Lower lobe of right lung (tissue), 2 donors: ENCODE data around the gene TNFRSF8. TPM values are rescaled to one million over a fixed set of nuclear protein-coding genes. Genes with fewer than 3 reads are reported as not detected.
"Not testable (repeated sequence)": the region's sequence is repeated elsewhere in the genome, so short reads cannot be mapped to it uniquely, and the experiment has no call there.

Experiments
- ATAC-seq, 2 donors: fragments of 200-7000 bp; cut with Tn5 transposase; one replicate each; pipeline ENCODE4 v1.9.1; 2020 to 2022; ENCODE audit warnings: mild to moderate bottlenecking in 2 of 2, moderate library complexity in 2 of 2
- DNase-seq: peaks from one replicate; pipeline ENCODE4 v3.0.0-alpha.2; 2020
- H3K27ac ChIP-seq: fragments of 200-600 bp; one replicate; pipeline ENCODE4 v1.8.0; 2022
- H3K27me3 ChIP-seq: fragments of 200-600 bp; one replicate; pipeline ENCODE4 v1.8.0; 2022; ENCODE audit warnings: low read depth
- H3K36me3 ChIP-seq: fragments of 200-600 bp; one replicate; pipeline ENCODE4 v1.8.0; 2022; ENCODE audit warnings: mild to moderate bottlenecking
- H3K4me1 ChIP-seq: fragments of 200-600 bp; one replicate; pipeline ENCODE4 v1.8.0; 2022
- H3K4me3 ChIP-seq: fragments of 200-600 bp; one replicate; pipeline ENCODE4 v1.8.0; 2022; ENCODE audit warnings: mild to moderate bottlenecking
- H3K9me3 ChIP-seq: fragments of 200-600 bp; one replicate; pipeline ENCODE4 v1.8.0; 2022
- intact Hi-C: fragments of 100-400 bp; cut with DNase I; formaldehyde crosslinking; loops from one replicate; pipeline ENCODE4 v1.11.0; 2022
- total RNA-seq: library from RNA; stranded (reverse); fragmentation: NEBNext Ultra II Directional; extraction: Animal tissue kit (Norgen Biotek cat#: 25700); gene quantifications from one replicate; pipeline ENCODE4 v1.2.1, GENCODE V29; 2021
- TF ChIP-seq, protein P1 (sequence below): fragments of 200-600 bp; IDR thresholded peaks from one replicate; pipeline ENCODE4 v1.8.0; 2022; ENCODE audit warnings: antibody characterized with exemption, mild to moderate bottlenecking
- donor health status: DM: no; HTN: yes; CAD: no; lungs with severe emphysema.

Gene TNFRSF8
- total RNA-seq, 1 donor from 2014 or later, result 2.7 TPM

DNA sequence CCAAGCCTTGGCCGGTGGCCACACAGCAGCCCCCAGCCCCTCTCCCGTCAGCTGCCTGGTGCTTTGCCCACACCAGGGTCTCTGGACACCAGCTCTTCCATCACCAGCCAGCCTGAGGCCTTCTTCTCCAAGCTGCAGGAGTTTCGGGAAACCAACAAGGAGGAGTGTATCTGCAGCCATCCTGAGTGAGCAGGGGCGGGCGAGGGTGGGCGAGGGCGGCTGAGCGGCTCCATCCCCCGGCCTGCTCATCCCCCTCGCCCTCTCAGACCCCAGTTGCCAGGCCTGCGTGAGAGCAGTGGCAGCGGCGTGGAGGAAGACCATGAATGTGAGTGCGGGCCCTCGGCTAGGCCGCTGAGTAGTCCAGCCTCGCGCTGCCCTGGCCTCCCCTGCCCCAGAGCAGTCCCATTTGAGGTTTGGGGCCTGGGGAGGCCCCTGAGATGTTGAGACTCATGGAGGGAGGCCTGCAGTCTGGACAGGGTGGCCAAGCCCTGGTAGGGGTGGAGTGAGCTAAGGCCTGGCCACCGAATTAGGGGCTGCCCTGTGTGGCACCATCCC is 34.1 kb upstream of the TNFRSF8 start:
- intact Hi-C loops, result no loop called here
- Histone ChIP-seq H3K9me3 (no peaks in the 10 kb centered on the region), H3K4me3 (no peak overlapping the region), H3K36me3 (peaks cover 74% of the 10 kb centered on the region), H3K4me1 (no peaks in the 10 kb centered on the region), H3K27me3 (no peaks in the 10 kb centered on the region), H3K27ac (no peak overlapping the region)
- TF ChIP-seq, protein P1, sequence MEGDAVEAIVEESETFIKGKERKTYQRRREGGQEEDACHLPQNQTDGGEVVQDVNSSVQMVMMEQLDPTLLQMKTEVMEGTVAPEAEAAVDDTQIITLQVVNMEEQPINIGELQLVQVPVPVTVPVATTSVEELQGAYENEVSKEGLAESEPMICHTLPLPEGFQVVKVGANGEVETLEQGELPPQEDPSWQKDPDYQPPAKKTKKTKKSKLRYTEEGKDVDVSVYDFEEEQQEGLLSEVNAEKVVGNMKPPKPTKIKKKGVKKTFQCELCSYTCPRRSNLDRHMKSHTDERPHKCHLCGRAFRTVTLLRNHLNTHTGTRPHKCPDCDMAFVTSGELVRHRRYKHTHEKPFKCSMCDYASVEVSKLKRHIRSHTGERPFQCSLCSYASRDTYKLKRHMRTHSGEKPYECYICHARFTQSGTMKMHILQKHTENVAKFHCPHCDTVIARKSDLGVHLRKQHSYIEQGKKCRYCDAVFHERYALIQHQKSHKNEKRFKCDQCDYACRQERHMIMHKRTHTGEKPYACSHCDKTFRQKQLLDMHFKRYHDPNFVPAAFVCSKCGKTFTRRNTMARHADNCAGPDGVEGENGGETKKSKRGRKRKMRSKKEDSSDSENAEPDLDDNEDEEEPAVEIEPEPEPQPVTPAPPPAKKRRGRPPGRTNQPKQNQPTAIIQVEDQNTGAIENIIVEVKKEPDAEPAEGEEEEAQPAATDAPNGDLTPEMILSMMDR, result no peak
- ATAC-seq, result no peak
- DNase-seq, result no peak

DNA sequence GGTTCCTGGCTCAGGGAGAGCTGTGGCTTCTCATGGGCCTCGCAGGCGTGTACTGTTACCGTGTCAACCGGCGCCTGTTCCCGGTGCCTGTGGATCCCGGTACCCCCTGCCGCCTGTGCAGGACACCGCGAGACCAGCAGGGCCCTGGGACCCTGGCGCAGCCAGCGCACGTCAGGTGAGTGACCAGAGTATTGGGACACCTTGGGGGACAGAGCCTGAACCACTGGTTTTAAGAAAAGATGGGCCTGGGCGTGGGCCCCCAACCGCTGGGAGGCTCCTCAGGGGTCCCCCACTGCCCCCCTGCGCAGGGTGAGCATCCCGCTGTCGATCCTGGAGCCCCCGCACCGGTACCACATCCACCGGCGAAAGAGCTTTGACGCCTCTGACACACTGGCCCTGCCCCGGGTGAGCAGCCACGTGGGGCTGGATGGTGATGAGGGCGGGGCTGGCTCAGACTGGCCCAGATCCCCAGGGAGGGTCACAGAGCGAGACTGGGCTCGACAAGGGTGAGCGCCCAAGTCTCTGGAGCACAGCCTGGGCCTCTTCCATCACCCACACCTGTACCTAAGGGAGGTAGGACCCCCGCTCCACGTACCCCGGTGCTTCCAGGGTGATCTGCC is 33.3 kb upstream of the TNFRSF8 start:
- TF ChIP-seq, protein P1, result no peak
- H3K27ac ChIP-seq, result no peak overlapping the region
- H3K4me1 ChIP-seq, result no peaks in the 10 kb centered on the region
- peaks cover 66% of the 10 kb centered on the region for H3K36me3 ChIP-seq
- no peaks in the 10 kb centered on the region for H3K27me3 ChIP-seq
- DNase-seq (no peak), ATAC-seq (no peak)
- intact Hi-C loops, result no loop called here
- no peak overlapping the region for H3K4me3 ChIP-seq
- no peaks in the 10 kb centered on the region for H3K9me3 ChIP-seq

DNA sequence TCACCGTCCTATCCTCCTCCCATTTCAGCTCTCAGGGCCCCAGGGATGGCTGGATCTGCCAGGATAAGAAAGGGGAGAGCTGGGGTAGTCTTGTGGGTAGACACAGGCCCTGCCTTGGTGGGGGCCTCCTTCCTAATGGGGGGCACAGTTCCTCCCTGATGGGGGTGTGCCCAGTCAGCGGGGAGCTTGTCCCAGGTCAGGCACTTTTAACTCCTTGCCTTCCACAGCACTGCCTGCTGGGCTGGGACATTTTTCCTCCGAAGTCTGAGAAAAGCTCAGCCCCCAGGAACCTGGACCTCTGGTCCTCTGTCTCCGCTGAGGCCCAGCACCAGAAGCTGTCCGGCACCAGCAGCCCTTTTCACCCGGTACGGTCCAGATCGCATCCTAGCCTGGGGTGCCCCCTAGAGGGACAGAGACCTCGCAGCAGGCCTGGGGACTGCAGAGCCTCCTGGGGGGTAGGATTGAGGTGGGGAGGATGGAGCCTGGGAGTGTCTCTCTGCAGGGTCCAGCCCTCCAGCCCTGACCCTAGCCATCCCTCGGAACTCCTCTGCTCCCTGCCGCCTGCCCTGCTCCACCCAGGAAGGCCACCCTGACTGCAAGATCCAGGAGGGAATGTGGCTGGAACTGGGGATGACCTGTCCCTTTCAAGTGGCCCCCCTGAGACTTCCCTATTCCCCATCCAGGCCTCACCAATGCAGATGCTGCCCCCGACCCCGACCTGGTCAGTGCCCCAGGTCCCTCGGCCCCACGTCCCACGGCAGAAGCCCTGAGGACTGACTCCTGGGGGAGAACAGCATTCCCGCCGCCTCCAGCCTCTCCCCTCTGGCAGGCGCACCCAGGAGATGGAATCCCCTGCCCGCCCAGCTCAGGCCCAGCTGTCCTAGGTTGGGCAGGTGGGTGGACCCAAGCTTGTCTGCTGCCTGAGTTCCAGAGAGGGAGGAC is 31.8 kb upstream of the TNFRSF8 start:
- H3K27ac ChIP-seq, result peak overlapping the region; percentile 53
- DNase-seq, result peak; percentile 60
- H3K27me3 ChIP-seq, result no peaks in the 10 kb centered on the region
- no peaks in the 10 kb centered on the region for H3K9me3 ChIP-seq
- H3K4me3 ChIP-seq, result no peak overlapping the region
- peak; percentile 79 to 85 for ATAC-seq
- H3K4me1 ChIP-seq, result no peaks in the 10 kb centered on the region
- intact Hi-C loops, result no loop called here
- H3K36me3 ChIP-seq, result peaks cover 51% of the 10 kb centered on the region
- TF ChIP-seq, protein P1, result peak; percentile 51

DNA sequence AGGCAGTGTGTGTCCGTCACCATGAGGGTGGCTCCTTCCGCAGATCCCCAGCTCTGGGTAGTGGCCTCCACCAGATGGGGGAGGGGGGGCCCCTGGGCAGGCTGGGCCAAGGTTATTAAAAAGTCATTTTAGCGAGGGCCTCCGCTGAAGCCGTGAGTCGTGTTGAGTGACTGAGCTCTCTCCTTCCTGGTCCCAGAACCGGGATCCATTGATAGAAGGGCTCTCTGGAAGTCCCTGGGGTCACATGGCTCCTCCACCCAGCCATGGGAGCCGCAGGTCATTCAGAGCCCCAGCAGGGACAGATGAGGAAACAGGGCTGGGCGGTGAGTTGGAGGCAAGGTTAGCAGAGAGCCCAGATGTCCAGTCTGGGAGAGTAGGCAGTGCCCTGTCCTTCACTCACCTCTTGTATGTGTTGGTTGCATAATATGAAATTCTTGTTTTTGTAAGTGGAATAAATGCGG is 30.9 kb upstream of the TNFRSF8 start:
- ATAC-seq (peak; percentile 85 to 90), DNase-seq (peak; percentile 76)
- Histone ChIP-seq H3K27me3 (no peaks in the 10 kb centered on the region), H3K27ac (peak overlapping the region; percentile 53), H3K9me3 (no peaks in the 10 kb centered on the region), H3K4me3 (no peak overlapping the region), H3K4me1 (no peaks in the 10 kb centered on the region), H3K36me3 (peaks cover 43% of the 10 kb centered on the region)
- TF ChIP-seq, protein P1, result no peak
- intact Hi-C loops, result no loop called here

DNA sequence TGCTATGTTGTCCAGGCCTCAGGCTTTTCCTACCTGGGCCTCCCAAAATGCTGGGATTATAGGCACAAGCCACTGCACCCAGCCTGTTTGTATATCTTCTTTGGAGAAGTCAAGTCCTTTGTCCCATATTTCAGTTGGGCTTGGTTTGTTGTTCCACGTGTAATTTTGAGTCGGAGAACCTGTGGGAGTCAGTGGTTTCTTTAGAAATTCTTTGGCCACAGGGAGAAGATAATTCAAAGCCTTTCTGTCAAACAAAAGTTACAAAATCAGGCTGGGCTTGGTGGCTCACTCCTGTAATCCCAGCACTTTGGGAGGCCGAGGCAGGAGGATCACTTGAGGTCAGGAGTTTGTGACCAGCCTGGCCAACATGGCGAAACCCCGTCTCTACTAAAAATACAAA is 29.7 kb upstream of the TNFRSF8 start:
- DNase-seq, H3K27me3 ChIP-seq, intact Hi-C loops, ATAC-seq, H3K9me3 ChIP-seq, H3K4me3 ChIP-seq, H3K4me1 ChIP-seq, H3K27ac ChIP-seq: not testable (repeated sequence)
- peaks cover 34% of the 10 kb centered on the region for H3K36me3 ChIP-seq
